NCI-H2081 treated with DMSO at 0.1 percent for 48 hours (cell line): ENCODE measurements around the gene PECR.
"Not testable (repeated sequence)": the region's sequence is repeated elsewhere in the genome, so short reads cannot be mapped to it uniquely, and the experiment has no call there.

Experiments used
- DNase-seq: peaks from one replicate; lab custom pipeline; 2025; lab: John Stamatoyannopoulos, UW

The PECR gene

GRCh38 chr2:216029416-216030129, 52.0 kb downstream of the PECR start:
- DNase-seq = no peak

GRCh38 chr2:216024779-216025336, 56.8 kb downstream of the PECR start:
- no peak for DNase-seq

- no peak for DNase-seq
Measured at GRCh38 chr2:216023055-216023648, 58.5 kb downstream of the PECR start.

GRCh38 chr2:216021768-216022565, 59.6 kb downstream of the PECR start:
- no peak for DNase-seq

GRCh38 chr2:216018709-216019108, 62.9 kb downstream of the PECR start:
- DNase-seq = no peak

GRCh38 chr2:216017365-216017764, 64.2 kb downstream of the PECR start:
- DNase-seq = no peak

GRCh38 chr2:216016581-216016980, 65.0 kb downstream of the PECR start:
- DNase-seq = no peak

GRCh38 chr2:216015722-216016464, 65.7 kb downstream of the PECR start:
- peak; percentile 27 for DNase-seq

- no peak for DNase-seq
Measured at GRCh38 chr2:216014986-216015385, 66.6 kb downstream of the PECR start.

GRCh38 chr2:216014006-216014405, 67.6 kb downstream of the PECR start:
- DNase-seq = no peak

- peak; percentile 46 for DNase-seq
Measured at GRCh38 chr2:216013080-216013909, 68.3 kb downstream of the PECR start, which contains the start of gene MREG. TSS of gene MREG (minus strand) at chr2:216013551. CDS start at chr2:216013327, 224 bp downstream.

- DNase-seq = no peak
Measured at GRCh38 chr2:216012830-216013079, 68.9 kb downstream of the PECR start.

- DNase-seq = no peak
Measured at GRCh38 chr2:216012133-216012829, 69.3 kb downstream of the PECR start.

- not testable (repeated sequence) for DNase-seq
Measured at GRCh38 chr2:216009215-216009614, 72.4 kb downstream of the PECR start.

GRCh38 chr2:216008387-216008786, 73.2 kb downstream of the PECR start:
- no peak for DNase-seq

- DNase-seq = no peak
Measured at GRCh38 chr2:216006164-216006663, 75.4 kb downstream of the PECR start.

GRCh38 chr2:216004697-216005283, 76.8 kb downstream of the PECR start:
- DNase-seq = no peak

GRCh38 chr2:216003876-216004696, 77.5 kb downstream of the PECR start:
- DNase-seq = no peak

- no peak for DNase-seq
Measured at GRCh38 chr2:216002693-216003092, 78.9 kb downstream of the PECR start.
